ENCODE results near the gene POLR2M.

GRCh38 chr15:57698243-57698642, 8.3 kb upstream of the POLR2M start:
- TF ChIP-seq CTCF (IDR thresholded peaks at IDR 0.05) (no peak), EZH2 (IDR thresholded peaks at IDR 0.05; ENCODE audit: borderline replicate concordance, insufficient read depth, low read depth, low read length, poor library complexity, severe bottlenecking) (no peak)

All from B cell (primary cell).